ENCODE results near the gene AUTS2.

DNA sequence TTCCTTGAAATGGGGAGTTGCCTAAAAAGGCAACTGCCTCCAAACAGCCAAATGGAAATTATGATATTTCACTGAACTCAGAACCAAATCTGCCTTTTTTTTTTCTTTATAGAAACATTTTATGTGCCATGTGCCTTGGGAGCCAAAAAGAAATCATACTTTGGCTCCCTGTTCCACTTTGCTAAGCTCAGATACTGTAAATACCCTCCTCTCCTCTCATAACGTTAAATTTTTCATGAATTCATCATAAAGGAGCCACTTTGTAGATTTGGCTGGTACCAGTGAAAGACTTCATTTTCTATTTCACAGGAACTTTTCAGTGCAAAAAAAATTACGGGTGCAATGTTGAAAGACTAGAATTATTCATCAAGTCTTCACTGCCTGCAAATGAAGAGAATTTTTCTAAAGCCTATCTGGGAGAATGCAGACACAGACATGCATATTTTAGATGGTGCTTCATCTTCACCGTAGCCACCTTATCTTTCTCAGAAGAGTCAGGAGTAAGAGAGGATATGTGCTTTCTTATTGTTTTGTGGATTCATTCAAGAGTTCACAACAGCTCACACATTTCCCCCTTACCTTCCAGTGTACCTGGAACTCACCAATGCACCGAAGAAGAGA, 791.4 kb downstream of the AUTS2 start:
- TF ChIP-seq NFRKB (IDR thresholded peaks at IDR 0.05) (no peak), BHLHE40 (IDR thresholded peaks at IDR 0.05; ENCODE audit: borderline replicate concordance) (no peak), SP1 (IDR thresholded peaks at IDR 0.05) (no peak), SUZ12 (IDR thresholded peaks at IDR 0.05) (no peak), FOXM1 (IDR thresholded peaks at IDR 0.05; ENCODE audit: borderline replicate concordance) (no peak)
